NOMO-1 treated with dmso at 0.1 percent for 144 hours (cell line): ENCODE results near the gene GART.
"Not testable (repeated sequence)": the region's sequence is repeated elsewhere in the genome, so short reads cannot be mapped to it uniquely, and the experiment has no call there.

ENCODE experiments used
- DNase-seq: peaks from one replicate; lab custom pipeline; 2025; ENCODE audit not compliant: unreplicated experiment; lab: John Stamatoyannopoulos, UW

Gene GART

GRCh38 chr21:33541756-33542639, at the start of gene GART:
Gene GART, minus strand, starts transcription at chr21:33542117. Its CDS starts 2,802 bp downstream, at chr21:33539315.
- peak; percentile 82 for DNase-seq

GRCh38 chr21:33588485-33589335, 46.8 kb upstream of the GART start, which contains the start of gene DONSON:
Gene DONSON, minus strand, starts transcription at chr21:33588684. Its CDS starts 43 bp downstream, at chr21:33588641.
- peak; percentile 61 for DNase-seq

- no peak for DNase-seq
Observed at GRCh38 chr21:33587792-33588484, 46.0 kb upstream of the GART start.

GRCh38 chr21:33586927-33587326, 45.0 kb upstream of the GART start:
- no peak for DNase-seq

- no peak for DNase-seq
Observed at GRCh38 chr21:33584455-33584854, 42.5 kb upstream of the GART start.

- no peak for DNase-seq
Observed at GRCh38 chr21:33578959-33579542, 37.1 kb upstream of the GART start.

GRCh38 chr21:33578214-33578613, 36.3 kb upstream of the GART start:
- DNase-seq = no peak

- not testable (repeated sequence) for DNase-seq
Observed at GRCh38 chr21:33576741-33577141, 34.8 kb upstream of the GART start.

- DNase-seq = no peak
Observed at GRCh38 chr21:33572350-33572749, 30.4 kb upstream of the GART start.

- DNase-seq = no peak
Observed at GRCh38 chr21:33569991-33570390, 28.1 kb upstream of the GART start.

- DNase-seq = no peak
Observed at GRCh38 chr21:33568448-33568847, 26.5 kb upstream of the GART start.

GRCh38 chr21:33567914-33568313, 26.0 kb upstream of the GART start:
- no peak for DNase-seq

- DNase-seq = no peak
Observed at GRCh38 chr21:33566514-33566913, 24.6 kb upstream of the GART start.

- no peak for DNase-seq
Observed at GRCh38 chr21:33562389-33562788, 20.5 kb upstream of the GART start.

GRCh38 chr21:33561373-33561772, 19.5 kb upstream of the GART start:
- DNase-seq = no peak

- no peak for DNase-seq
Observed at GRCh38 chr21:33560965-33561364, 19.0 kb upstream of the GART start.

- DNase-seq = no peak
Observed at GRCh38 chr21:33559813-33560212, 17.9 kb upstream of the GART start.

- no peak for DNase-seq
Observed at GRCh38 chr21:33558777-33559421, 17.0 kb upstream of the GART start.

- DNase-seq = no peak
Observed at GRCh38 chr21:33557447-33557846, 15.5 kb upstream of the GART start.

- no peak for DNase-seq
Observed at GRCh38 chr21:33554982-33555344, 13.0 kb upstream of the GART start.
